ENCODE results near the gene C16orf87.

DNA sequence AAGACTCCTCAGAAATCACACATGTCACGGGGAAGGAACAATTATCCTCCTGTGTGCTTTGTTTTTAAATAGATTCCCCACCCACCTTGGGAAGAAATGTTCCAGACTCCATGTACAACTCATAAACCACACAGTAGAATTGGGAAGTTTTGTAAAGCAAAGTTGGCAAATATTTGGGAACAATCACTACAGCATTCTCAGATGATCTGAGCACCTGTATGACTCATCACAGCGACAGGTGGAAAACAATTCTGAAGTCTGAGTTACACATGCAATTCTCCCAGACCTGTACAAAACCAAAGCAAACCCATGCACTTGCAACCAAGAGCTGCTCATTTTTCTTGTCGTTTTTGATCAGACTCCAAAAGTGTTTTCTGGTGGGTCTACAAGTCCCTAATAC lies 68.4 kb downstream of the C16orf87 start:
- TF ChIP-seq, protein P1, sequence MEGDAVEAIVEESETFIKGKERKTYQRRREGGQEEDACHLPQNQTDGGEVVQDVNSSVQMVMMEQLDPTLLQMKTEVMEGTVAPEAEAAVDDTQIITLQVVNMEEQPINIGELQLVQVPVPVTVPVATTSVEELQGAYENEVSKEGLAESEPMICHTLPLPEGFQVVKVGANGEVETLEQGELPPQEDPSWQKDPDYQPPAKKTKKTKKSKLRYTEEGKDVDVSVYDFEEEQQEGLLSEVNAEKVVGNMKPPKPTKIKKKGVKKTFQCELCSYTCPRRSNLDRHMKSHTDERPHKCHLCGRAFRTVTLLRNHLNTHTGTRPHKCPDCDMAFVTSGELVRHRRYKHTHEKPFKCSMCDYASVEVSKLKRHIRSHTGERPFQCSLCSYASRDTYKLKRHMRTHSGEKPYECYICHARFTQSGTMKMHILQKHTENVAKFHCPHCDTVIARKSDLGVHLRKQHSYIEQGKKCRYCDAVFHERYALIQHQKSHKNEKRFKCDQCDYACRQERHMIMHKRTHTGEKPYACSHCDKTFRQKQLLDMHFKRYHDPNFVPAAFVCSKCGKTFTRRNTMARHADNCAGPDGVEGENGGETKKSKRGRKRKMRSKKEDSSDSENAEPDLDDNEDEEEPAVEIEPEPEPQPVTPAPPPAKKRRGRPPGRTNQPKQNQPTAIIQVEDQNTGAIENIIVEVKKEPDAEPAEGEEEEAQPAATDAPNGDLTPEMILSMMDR (IDR thresholded peaks at IDR 0.05 in 2 of 3, conservative IDR thresholded peaks at IDR 0.05 in 1 of 3; ENCODE audit: borderline replicate concordance in 1 of 3, insufficient read depth in 1 of 3, low read depth in 2 of 3, low read length in 2 of 3), result no peak
- TF ChIP-seq POLR2A (IDR thresholded peaks at IDR 0.05; ENCODE audit: borderline replicate concordance, extremely low read depth, insufficient read depth, insufficient read length) (no peak), YY1 (IDR thresholded peaks at IDR 0.05; ENCODE audit: extremely low read depth, insufficient replicate concordance, low read depth, low read length) (no peak), RAD21 (IDR thresholded peaks at IDR 0.05; ENCODE audit: low read depth) (no peak)

Measured in HCT116 (cell line).